Naive thymus-derived CD8-positive, alpha-beta T cell (primary cell): Measurements from ENCODE around the gene NEK6. TPM values are rescaled to one million over a fixed set of nuclear protein-coding genes. Genes with fewer than 3 reads are reported as not detected.
A peak's percentile ranks its signal among the peaks of the same experiment; 100 is the strongest.

ENCODE experiments used
- ATAC-seq, 2 donors: fragments of 150-1000 bp; cut with Tn5 transposase in 1 of 2; sonication (Bioruptor Pico), chemical (Tn5 transposase) in 1 of 2; 1 replicate in 1 of 2; 2 replicates in 1 of 2; pipeline ENCODE4 v1.10.0; 2021; ENCODE audit warnings: mild to moderate bottlenecking in 2 of 2, moderate library complexity in 2 of 2
- POLR2A ChIA-PET: fragments of 350-600 bp; sonication (Branson Sonifier 250); formaldehyde crosslinking; loops from one replicate; lab custom pipeline; 2021; ENCODE audit warnings: antibody characterized with exemption; lab: Charles Lee
- DNase-seq, 10 donors: peaks; one replicate each; pipeline versions ENCODE4 v3.0.0 to v3.0.0-alpha.2; 2020 to 2022
- H3K27ac Mint-ChIP-seq, 10 donors: one replicate each; pipeline ENCODE4 v1.8.0; 2020 to 2022; ENCODE audit warnings: mild to moderate bottlenecking in 10 of 10, mixed read lengths in 10 of 10, moderate library complexity in 4 of 10, inconsistent platforms in 1 of 10
- H3K27me3 Mint-ChIP-seq, 5 donors: one replicate each; pipeline ENCODE4 v1.8.0; 2021 to 2022; ENCODE audit warnings: mixed read lengths in 5 of 5
- H3K36me3 Mint-ChIP-seq, 3 donors: one replicate each; pipeline ENCODE4 v1.8.0; 2020 to 2022; ENCODE audit warnings: mixed read lengths in 3 of 3, mild to moderate bottlenecking in 2 of 3, inconsistent platforms in 1 of 3
- H3K4me1 Mint-ChIP-seq, 4 donors: one replicate each; pipeline ENCODE4 v1.8.0; 2021 to 2022; ENCODE audit warnings: mixed read lengths in 4 of 4
- H3K4me3 Mint-ChIP-seq, 10 donors: one replicate each; pipeline ENCODE4 v1.8.0; 2020 to 2022; ENCODE audit warnings: mild to moderate bottlenecking in 10 of 10, mixed read lengths in 10 of 10, moderate library complexity in 6 of 10, inconsistent platforms in 1 of 10
- H3K9me3 Mint-ChIP-seq, 9 donors: one replicate each; pipeline ENCODE4 v1.8.0; 2020 to 2022; ENCODE audit warnings: mixed read lengths in 9 of 9, mild to moderate bottlenecking in 3 of 9, inconsistent platforms in 1 of 9, moderate library complexity in 1 of 9
- polyA plus RNA-seq, 3 donors: library from polyadenylated mRNA; unstranded; fragments of 300-500 nt; fragmentation: Illumina TruSeq; gene quantifications; one replicate each; pipeline ENCODE4 v1.2.3, GENCODE V29; 2021
- total RNA-seq, 8 experiments: library from RNA in 2 of 8; stranded (reverse) in 2 of 8; gene quantifications; one replicate each; pipeline ENCODE4 v1.2.3 and lab custom pipeline; 2021 to 2026

Gene NEK6
- total and polyA plus RNA-seq, 5 experiments from 2014 or later, result 0.37 to 1.7 (median 1.0) TPM; not detected in 1

GRCh38 chr9:124368692-124369091 lies 110.9 kb downstream of the NEK6 start:
- Mint-ChIP-seq H3K27me3 (no peaks in the 10 kb centered on the region), H3K4me1 (peaks cover 25 to 82% (median 56%) of the 10 kb centered on the region in 4 donors), H3K36me3 (peaks cover 0 to 63% (median under 1%) of the 10 kb centered on the region in 3 donors), H3K27ac (peak overlapping the region in 2 of 10 donors; percentile 55 to 60), H3K4me3 (no peak overlapping the region), H3K9me3 (no peaks in the 10 kb centered on the region)
- POLR2A ChIA-PET, result no interaction called here
- DNase-seq (no peak), ATAC-seq (no peak)

GRCh38 chr9:124369231-124369797 lies 111.6 kb downstream of the NEK6 start:
- H3K27ac Mint-ChIP-seq, result peak overlapping the region in 1 of 10 donors; percentile 55
- no peak for DNase-seq
- no peaks in the 10 kb centered on the region for H3K27me3 Mint-ChIP-seq
- H3K4me3 Mint-ChIP-seq, result no peak overlapping the region
- H3K36me3 Mint-ChIP-seq, result peaks cover 0 to 62% (median 5%) of the 10 kb centered on the region in 3 donors
- POLR2A ChIA-PET, result no interaction called here
- H3K4me1 Mint-ChIP-seq, result peaks cover 25 to 81% (median 53%) of the 10 kb centered on the region in 4 donors
- ATAC-seq, result no peak
- peaks cover 0 to 3% (median 0%) of the 10 kb centered on the region in 9 donors for H3K9me3 Mint-ChIP-seq

- ATAC-seq (no peak), DNase-seq (no peak)
- Mint-ChIP-seq H3K27ac (no peak overlapping the region), H3K9me3 (peaks cover 0 to 3% (median 0%) of the 10 kb centered on the region in 9 donors), H3K4me3 (no peak overlapping the region), H3K36me3 (peaks cover 4 to 57% (median 14%) of the 10 kb centered on the region in 3 donors), H3K4me1 (peaks cover 25 to 71% (median 46%) of the 10 kb centered on the region in 4 donors), H3K27me3 (no peaks in the 10 kb centered on the region)
- POLR2A ChIA-PET, result no interaction called here
These were observed 113.3 kb downstream of the NEK6 start for GRCh38 chr9:124370896-124371582.

GRCh38 chr9:124372038-124372437 lies 114.3 kb downstream of the NEK6 start:
- Mint-ChIP-seq H3K4me3 (no peak overlapping the region), H3K27ac (peak overlapping the region in 1 of 10 donors; percentile 24), H3K36me3 (peaks cover 4 to 58% (median 14%) of the 10 kb centered on the region in 3 donors), H3K9me3 (peaks cover 0 to 3% (median 0%) of the 10 kb centered on the region in 9 donors), H3K27me3 (no peaks in the 10 kb centered on the region), H3K4me1 (peaks cover 19 to 74% (median 41%) of the 10 kb centered on the region in 4 donors)
- POLR2A ChIA-PET, result no interaction called here
- DNase-seq, result no peak
- ATAC-seq, result no peak

GRCh38 chr9:124373386-124373785 lies 115.6 kb downstream of the NEK6 start:
- Mint-ChIP-seq H3K4me3 (no peak overlapping the region), H3K9me3 (peaks cover 0 to 3% (median 0%) of the 10 kb centered on the region in 9 donors), H3K27ac (no peak overlapping the region), H3K4me1 (peaks cover 19 to 70% (median 39%) of the 10 kb centered on the region in 4 donors), H3K36me3 (peaks cover 4 to 56% (median 14%) of the 10 kb centered on the region in 3 donors), H3K27me3 (no peaks in the 10 kb centered on the region)
- DNase-seq (no peak), ATAC-seq (no peak)
- POLR2A ChIA-PET, result no interaction called here

- Mint-ChIP-seq H3K27ac (no peak overlapping the region), H3K4me1 (peaks cover 17 to 70% (median 40%) of the 10 kb centered on the region in 4 donors), H3K9me3 (peaks cover 0 to 3% (median 0%) of the 10 kb centered on the region in 9 donors), H3K4me3 (no peak overlapping the region), H3K27me3 (no peaks in the 10 kb centered on the region), H3K36me3 (peaks cover 4 to 59% (median 14%) of the 10 kb centered on the region in 3 donors)
- DNase-seq (no peak), ATAC-seq (no peak)
- POLR2A ChIA-PET, result no interaction called here
These were observed 116.1 kb downstream of the NEK6 start for GRCh38 chr9:124373851-124374250.

- Mint-ChIP-seq H3K36me3 (peaks cover 4 to 67% (median 22%) of the 10 kb centered on the region in 3 donors), H3K9me3 (peaks cover 0 to 3% (median 0%) of the 10 kb centered on the region in 9 donors), H3K4me1 (peaks cover 17 to 67% (median 40%) of the 10 kb centered on the region in 4 donors), H3K27ac (peak overlapping the region in 2 of 10 donors; percentile 60 to 62), H3K27me3 (no peaks in the 10 kb centered on the region), H3K4me3 (no peak overlapping the region)
- POLR2A ChIA-PET, result no interaction called here
- ATAC-seq (no peak), DNase-seq (no peak)
These were observed 118.0 kb downstream of the NEK6 start for GRCh38 chr9:124375726-124376125.

GRCh38 chr9:124376329-124376728 lies 118.6 kb downstream of the NEK6 start:
- Mint-ChIP-seq H3K9me3 (peaks cover 0 to 3% (median 0%) of the 10 kb centered on the region in 9 donors), H3K4me3 (no peak overlapping the region), H3K27me3 (no peaks in the 10 kb centered on the region), H3K36me3 (peaks cover 4 to 64% (median 22%) of the 10 kb centered on the region in 3 donors), H3K27ac (no peak overlapping the region), H3K4me1 (peaks cover 13 to 63% (median 38%) of the 10 kb centered on the region in 4 donors)
- POLR2A ChIA-PET, result no interaction called here
- ATAC-seq (no peak), DNase-seq (no peak)

- peaks cover 8 to 49% (median 27%) of the 10 kb centered on the region in 4 donors for H3K4me1 Mint-ChIP-seq
- no peaks in the 10 kb centered on the region for H3K27me3 Mint-ChIP-seq
- POLR2A ChIA-PET, result interaction anchor here (0.7 kb wide), 1 partner anchor 485 kb away, joined by 4 read pairs; no protein-coding TSS in a partner anchor
- peaks cover 4 to 69% (median 27%) of the 10 kb centered on the region in 3 donors for H3K36me3 Mint-ChIP-seq
- no peak for ATAC-seq
- H3K27ac Mint-ChIP-seq, result peak overlapping the region in 1 of 10 donors; percentile 15
- no peak overlapping the region for H3K4me3 Mint-ChIP-seq
- no peak for DNase-seq
- H3K9me3 Mint-ChIP-seq, result peaks cover 0 to 3% (median 0%) of the 10 kb centered on the region in 9 donors
These were observed 120.0 kb downstream of the NEK6 start for GRCh38 chr9:124377551-124378406.

- peak overlapping the region in 1 of 10 donors; percentile 46 for H3K27ac Mint-ChIP-seq
- no peaks in the 10 kb centered on the region for H3K9me3 Mint-ChIP-seq
- POLR2A ChIA-PET, result no interaction called here
- H3K4me1 Mint-ChIP-seq, result peaks cover 6 to 33% (median 21%) of the 10 kb centered on the region in 4 donors
- H3K36me3 Mint-ChIP-seq, result peaks cover 0 to 81% (median 29%) of the 10 kb centered on the region in 3 donors
- no peak overlapping the region for H3K4me3 Mint-ChIP-seq
- DNase-seq (no peak), ATAC-seq (no peak)
- no peaks in the 10 kb centered on the region for H3K27me3 Mint-ChIP-seq
These were observed 123.6 kb downstream of the NEK6 start for GRCh38 chr9:124381170-124381945.

- no peak for DNase-seq
- no peak for ATAC-seq
These were observed 126.5 kb downstream of the NEK6 start for GRCh38 chr9:124384210-124384609.

GRCh38 chr9:124384846-124385245 lies 127.1 kb downstream of the NEK6 start:
- H3K4me1 Mint-ChIP-seq, result peaks cover 20 to 39% (median 36%) of the 10 kb centered on the region in 4 donors
- POLR2A ChIA-PET, result no interaction called here
- DNase-seq (no peak), ATAC-seq (no peak)
- no peak overlapping the region for H3K27ac Mint-ChIP-seq
- peaks cover 0 to 65% (median 26%) of the 10 kb centered on the region in 3 donors for H3K36me3 Mint-ChIP-seq
- no peak overlapping the region for H3K4me3 Mint-ChIP-seq
- no peaks in the 10 kb centered on the region for H3K27me3 Mint-ChIP-seq
- no peaks in the 10 kb centered on the region for H3K9me3 Mint-ChIP-seq

More at GRCh38 chr9:124384210-124384609, 126.5 kb downstream of the NEK6 start:
- H3K9me3 Mint-ChIP-seq, result no peaks in the 10 kb centered on the region
- POLR2A ChIA-PET, result no interaction called here
- H3K27ac Mint-ChIP-seq, result no peak overlapping the region
- no peaks in the 10 kb centered on the region for H3K27me3 Mint-ChIP-seq
- H3K4me1 Mint-ChIP-seq, result peaks cover 16 to 37% (median 31%) of the 10 kb centered on the region in 4 donors
- H3K36me3 Mint-ChIP-seq, result peaks cover 0 to 63% (median 29%) of the 10 kb centered on the region in 3 donors
- no peak overlapping the region for H3K4me3 Mint-ChIP-seq
